Measurements from ENCODE around the gene TUBAL3. TPM values are rescaled to one million over a fixed set of nuclear protein-coding genes. Genes with fewer than 3 reads are reported as not detected.

Gene TUBAL3
- total RNA-seq (under 1 TPM in 3 of 7 donors, not detected in 4; 0.15 to 0.34 (median 0.15) TPM), polyA plus RNA-seq (not detected)
- long read RNA-seq, donor 1, result 0 reads
- long read RNA-seq, donor 2, result 0 reads
- long read RNA-seq, donor 3, result 0 reads

DNA sequence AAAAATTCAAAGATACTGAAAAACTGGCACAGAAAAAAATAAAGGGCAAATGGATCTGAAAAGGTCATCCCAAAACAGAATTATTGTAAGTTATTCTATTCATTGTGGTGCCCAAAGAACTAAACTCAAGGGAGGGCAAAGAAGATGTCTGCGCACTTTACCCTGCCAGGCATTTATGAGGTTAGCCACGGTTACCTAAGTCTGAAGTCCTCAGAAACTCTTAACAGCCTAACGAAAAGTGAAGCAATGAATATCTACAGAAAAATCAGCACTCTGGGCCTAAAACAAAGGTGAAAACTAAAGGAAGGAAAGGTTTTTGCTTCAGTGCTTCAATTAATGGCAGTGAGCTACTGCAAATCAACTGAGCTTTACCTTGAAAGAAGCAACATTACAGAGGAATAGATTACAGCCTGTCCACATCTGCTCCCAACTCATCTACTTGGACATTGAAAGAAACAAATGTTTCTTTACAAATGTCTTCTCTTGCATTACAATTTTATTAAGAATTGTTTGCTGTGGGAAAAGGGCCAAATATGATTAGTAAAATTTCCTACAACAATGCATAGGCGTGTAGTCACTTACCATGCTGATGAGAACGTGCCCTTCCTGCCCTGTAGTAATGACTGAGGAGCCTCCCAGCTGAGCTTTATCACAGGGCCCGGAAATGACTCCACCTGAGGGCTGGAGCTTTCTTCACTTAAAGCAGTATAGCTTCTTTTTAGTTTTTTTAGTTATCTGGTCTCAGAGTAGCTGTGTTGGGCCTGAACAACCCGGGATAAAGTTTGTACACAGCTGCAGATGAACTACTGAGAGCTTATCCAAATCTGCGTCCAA is at the start of gene TUBAL3:
TUBAL3 (minus strand) TSS at position 621 of the 834 bp plus-strand sequence; CDS start at position 585, 36 bp downstream.
- intact Hi-C loops (cut with DNase I), result no loop called here
- DNase-seq, result no peak
- no peak for TF ChIP-seq EP300 (IDR thresholded peaks at IDR 0.05)
- no peak for TF ChIP-seq POLR2A (IDR thresholded peaks at IDR 0.05)
- TF ChIP-seq, protein P1, sequence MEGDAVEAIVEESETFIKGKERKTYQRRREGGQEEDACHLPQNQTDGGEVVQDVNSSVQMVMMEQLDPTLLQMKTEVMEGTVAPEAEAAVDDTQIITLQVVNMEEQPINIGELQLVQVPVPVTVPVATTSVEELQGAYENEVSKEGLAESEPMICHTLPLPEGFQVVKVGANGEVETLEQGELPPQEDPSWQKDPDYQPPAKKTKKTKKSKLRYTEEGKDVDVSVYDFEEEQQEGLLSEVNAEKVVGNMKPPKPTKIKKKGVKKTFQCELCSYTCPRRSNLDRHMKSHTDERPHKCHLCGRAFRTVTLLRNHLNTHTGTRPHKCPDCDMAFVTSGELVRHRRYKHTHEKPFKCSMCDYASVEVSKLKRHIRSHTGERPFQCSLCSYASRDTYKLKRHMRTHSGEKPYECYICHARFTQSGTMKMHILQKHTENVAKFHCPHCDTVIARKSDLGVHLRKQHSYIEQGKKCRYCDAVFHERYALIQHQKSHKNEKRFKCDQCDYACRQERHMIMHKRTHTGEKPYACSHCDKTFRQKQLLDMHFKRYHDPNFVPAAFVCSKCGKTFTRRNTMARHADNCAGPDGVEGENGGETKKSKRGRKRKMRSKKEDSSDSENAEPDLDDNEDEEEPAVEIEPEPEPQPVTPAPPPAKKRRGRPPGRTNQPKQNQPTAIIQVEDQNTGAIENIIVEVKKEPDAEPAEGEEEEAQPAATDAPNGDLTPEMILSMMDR (IDR thresholded peaks at IDR 0.05), result no peak
- Histone ChIP-seq H3K27me3 (no peaks in the 10 kb centered on the region), H3K9me3 (no peaks in the 10 kb centered on the region), H3K4me3 (no peak within 1 kb of the TSS), H3K27ac (no peak within 1 kb of the TSS), H3K4me1 (ENCODE audit: insufficient read depth) (no peaks in the 10 kb centered on the region), H3K36me3 (no peaks in the 10 kb centered on the region)
- 61 to 64% (median 62%) methylated on average over 8 of the region's 8 CpGs for WGBS, 3 donors

DNA sequence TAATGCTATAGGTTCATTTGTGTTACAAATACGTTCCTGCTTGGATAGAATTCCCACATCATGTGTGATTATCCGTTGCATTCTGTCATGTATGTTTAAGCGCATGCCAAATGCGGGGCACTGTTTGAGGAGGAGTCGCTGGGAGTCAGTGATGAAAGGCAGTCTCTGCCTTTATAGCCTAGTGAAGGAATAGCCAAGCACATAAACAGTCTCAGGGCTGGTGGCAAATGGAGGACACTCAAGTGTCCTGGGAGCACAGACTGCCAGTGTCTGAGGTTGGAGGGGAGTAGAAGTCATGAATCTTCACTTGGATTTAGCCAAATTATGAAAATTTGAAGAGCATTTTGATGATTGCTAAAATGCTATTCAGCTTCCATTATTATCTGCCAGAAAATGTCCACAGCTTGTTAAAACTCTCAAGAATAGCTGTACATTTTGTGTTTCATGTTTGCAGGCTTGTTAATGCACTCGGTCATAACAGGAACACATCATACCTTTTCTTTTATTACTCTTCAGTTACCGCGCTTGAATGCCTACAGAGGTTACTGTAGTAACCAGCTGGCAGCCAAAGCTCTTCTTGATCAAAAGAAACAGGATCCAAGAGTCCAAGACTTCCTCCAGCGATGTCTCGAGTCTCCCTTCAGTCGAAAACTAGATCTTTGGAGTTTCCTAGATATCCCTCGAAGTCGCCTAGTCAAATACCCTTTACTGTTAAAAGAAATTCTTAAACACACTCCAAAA is 49.3 kb upstream of the TUBAL3 start:
- H3K9me3 ChIP-seq, result no peaks in the 10 kb centered on the region
- no peak overlapping the region for H3K4me3 ChIP-seq
- intact Hi-C loops (cut with DNase I), result loop anchor here in 1 of 4 donors (10.0 kb wide), 1 partner anchor 91 kb away; no protein-coding TSS in a partner anchor
- no peaks in the 10 kb centered on the region for H3K27me3 ChIP-seq
- no peaks in the 10 kb centered on the region for H3K4me1 ChIP-seq (ENCODE audit: insufficient read depth)
- TF ChIP-seq, protein P1 (IDR thresholded peaks at IDR 0.05), result no peak
- TF ChIP-seq EP300 (IDR thresholded peaks at IDR 0.05) (no peak), POLR2A (IDR thresholded peaks at IDR 0.05) (no peak)
- H3K27ac ChIP-seq, result no peak overlapping the region
- WGBS, 3 donors, result 85 to 92% (median 87%) methylated on average over 13 of the region's 13 CpGs
- DNase-seq, result no peak
- no peaks in the 10 kb centered on the region for H3K36me3 ChIP-seq

DNA sequence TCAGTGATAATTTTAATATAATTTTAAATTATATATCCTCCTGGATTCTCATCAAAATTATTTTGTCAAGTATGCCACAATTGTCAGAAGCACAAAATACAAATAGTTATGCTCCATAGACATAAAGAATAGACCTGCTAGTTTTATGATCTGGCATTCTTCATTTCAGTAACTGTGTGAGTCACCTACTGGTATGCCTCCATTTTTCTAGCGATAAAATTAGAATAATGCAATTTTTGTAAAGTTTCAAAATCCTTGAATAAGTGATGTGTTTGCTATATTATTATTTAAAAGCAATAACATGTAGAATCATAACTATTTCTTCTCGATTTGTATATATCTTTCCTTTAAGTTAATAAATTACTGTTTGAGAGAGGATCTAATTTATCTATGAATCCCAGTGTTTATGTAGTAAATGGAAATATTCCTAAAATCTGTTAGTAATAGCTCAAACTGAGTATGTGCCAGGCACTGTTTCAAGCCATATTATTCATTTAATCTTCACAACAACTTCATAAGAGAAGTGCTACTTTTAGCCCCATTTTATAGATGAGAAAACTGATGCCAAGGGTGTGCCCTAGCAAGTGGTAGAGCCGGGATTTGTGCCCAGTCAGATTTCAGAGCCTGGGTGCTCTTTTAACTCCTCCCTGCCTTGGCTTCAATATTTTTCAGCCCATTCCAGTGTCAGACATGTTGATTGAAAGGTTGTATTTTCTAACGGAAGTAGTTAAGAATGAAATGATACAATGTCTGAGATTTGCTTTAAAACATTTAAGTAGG is 46.2 kb upstream of the TUBAL3 start:
- no peak for TF ChIP-seq EP300 (IDR thresholded peaks at IDR 0.05)
- TF ChIP-seq, protein P1 (IDR thresholded peaks at IDR 0.05), result no peak
- TF ChIP-seq POLR2A (IDR thresholded peaks at IDR 0.05), result no peak
- intact Hi-C loops (cut with DNase I), result loop anchor here in 1 of 4 donors (10.0 kb wide), 1 partner anchor 94 kb away; no protein-coding TSS in a partner anchor
- no peaks in the 10 kb centered on the region for H3K4me1 ChIP-seq (ENCODE audit: insufficient read depth)
- no peak overlapping the region for H3K4me3 ChIP-seq
- 67 to 78% (median 71%) methylated on average over 4 of the region's 4 CpGs for WGBS, 3 donors
- no peak for DNase-seq
- H3K27me3 ChIP-seq, result no peaks in the 10 kb centered on the region
- H3K9me3 ChIP-seq, result no peaks in the 10 kb centered on the region
- H3K36me3 ChIP-seq, result no peaks in the 10 kb centered on the region
- no peak overlapping the region for H3K27ac ChIP-seq

DNA sequence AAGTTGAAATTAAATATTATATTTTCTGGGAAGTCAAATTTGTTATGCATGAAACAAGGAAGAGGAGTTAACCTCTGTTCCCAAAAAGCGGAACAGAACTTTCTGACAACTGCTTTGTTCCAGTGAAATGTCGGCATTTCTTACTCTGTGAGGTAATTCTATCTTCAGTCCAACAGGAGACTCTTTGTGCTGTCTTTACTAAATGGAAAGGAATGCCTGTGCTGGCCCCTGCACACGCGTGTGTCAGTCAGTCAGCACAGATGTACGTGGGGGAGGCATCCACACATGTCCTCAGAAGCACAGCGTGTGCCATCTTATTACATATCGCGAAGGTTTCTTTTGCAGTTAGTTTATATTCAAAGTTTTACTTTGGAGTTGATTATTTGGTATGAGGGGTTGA is 45.2 kb upstream of the TUBAL3 start:
- Histone ChIP-seq H3K27me3 (no peaks in the 10 kb centered on the region), H3K4me1 (ENCODE audit: insufficient read depth) (no peaks in the 10 kb centered on the region), H3K36me3 (no peaks in the 10 kb centered on the region), H3K4me3 (peak overlapping the region; percentile 19), H3K27ac (peak overlapping the region in 1 of 2 donors; percentile 38), H3K9me3 (no peaks in the 10 kb centered on the region)
- intact Hi-C loops (cut with DNase I), result loop anchor here in 3 of 4 donors (5.0 to 10.0 kb wide), 3 partner anchors 95 to 425 kb away; no protein-coding TSS in a partner anchor
- TF ChIP-seq POLR2A (IDR thresholded peaks at IDR 0.05) (no peak), EP300 (IDR thresholded peaks at IDR 0.05) (no peak)
- TF ChIP-seq, protein P1 (IDR thresholded peaks at IDR 0.05), result no peak
- peak in 2 of 5 donors; percentile 39 to 50 for DNase-seq
- 3 to 4% (median 3%) methylated on average over 8 of the region's 8 CpGs for WGBS, 3 donors

Data from ovary (tissue), 10 donors.